ENCODE data around the gene GSDME.
A peak's percentile ranks its signal among the peaks of the same experiment; 100 is the strongest.
"Not testable (repeated sequence)": the region's sequence is repeated elsewhere in the genome, so short reads cannot be mapped to it uniquely, and the experiment has no call there.

The GSDME gene

DNA sequence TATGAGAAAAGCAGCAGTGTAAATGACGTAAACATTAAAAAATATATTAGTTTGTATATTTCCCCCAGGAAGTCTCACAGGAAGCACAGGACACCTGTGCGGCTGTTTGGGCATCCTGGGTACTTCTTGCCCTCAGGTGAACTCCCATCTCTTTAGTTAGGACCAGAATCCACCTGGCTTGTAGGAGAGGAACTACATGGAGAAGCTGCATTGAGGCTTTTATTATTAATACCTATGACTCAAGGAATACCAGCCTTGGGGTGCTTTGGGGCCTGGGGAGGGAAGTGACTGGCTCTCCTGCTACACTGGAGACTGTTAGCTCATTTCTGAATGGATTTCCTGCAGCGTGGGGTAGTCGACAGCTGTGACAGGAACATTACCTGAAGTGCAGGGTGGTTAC lies 40.0 kb upstream of the GSDME start:
- TF ChIP-seq, protein P1, sequence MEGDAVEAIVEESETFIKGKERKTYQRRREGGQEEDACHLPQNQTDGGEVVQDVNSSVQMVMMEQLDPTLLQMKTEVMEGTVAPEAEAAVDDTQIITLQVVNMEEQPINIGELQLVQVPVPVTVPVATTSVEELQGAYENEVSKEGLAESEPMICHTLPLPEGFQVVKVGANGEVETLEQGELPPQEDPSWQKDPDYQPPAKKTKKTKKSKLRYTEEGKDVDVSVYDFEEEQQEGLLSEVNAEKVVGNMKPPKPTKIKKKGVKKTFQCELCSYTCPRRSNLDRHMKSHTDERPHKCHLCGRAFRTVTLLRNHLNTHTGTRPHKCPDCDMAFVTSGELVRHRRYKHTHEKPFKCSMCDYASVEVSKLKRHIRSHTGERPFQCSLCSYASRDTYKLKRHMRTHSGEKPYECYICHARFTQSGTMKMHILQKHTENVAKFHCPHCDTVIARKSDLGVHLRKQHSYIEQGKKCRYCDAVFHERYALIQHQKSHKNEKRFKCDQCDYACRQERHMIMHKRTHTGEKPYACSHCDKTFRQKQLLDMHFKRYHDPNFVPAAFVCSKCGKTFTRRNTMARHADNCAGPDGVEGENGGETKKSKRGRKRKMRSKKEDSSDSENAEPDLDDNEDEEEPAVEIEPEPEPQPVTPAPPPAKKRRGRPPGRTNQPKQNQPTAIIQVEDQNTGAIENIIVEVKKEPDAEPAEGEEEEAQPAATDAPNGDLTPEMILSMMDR (IDR thresholded peaks at IDR 0.05; ENCODE audit: borderline replicate concordance, insufficient read depth, low read depth, low read length), result no peak

DNA sequence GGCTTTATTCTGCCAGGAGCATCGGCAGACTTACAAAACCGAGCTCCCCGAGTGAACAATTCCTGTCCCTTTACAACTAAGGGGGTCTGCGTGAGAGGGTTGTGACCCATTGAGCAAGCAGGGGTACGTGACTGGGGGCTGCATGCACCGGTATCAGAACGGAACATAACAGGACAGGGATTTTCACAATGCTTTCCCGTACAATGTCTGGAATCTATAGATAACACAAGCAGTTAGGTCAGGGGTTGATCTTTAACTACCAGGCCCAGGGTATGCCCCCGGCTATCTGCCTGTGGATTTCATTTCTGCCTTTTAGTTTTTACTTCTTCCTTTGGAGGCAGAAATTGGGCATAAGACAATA lies 38.1 kb upstream of the GSDME start:
- H3K4me3 ChIP-seq (ENCODE audit: low read depth, low read length), result no peak overlapping the region
- TF ChIP-seq, protein P1 (IDR thresholded peaks at IDR 0.05; ENCODE audit: borderline replicate concordance, insufficient read depth, low read depth, low read length), result no peak

More for the DNA sequence above, 40.0 kb upstream of the GSDME start:
- H3K4me3 ChIP-seq (ENCODE audit: low read depth, low read length), result no peak overlapping the region

GRCh38 chr7:24794751-24795406 lies 37.6 kb upstream of the GSDME start:
- not testable (repeated sequence) for H3K4me3 ChIP-seq (ENCODE audit: low read depth, low read length)

- TF ChIP-seq, protein P1 (IDR thresholded peaks at IDR 0.05; ENCODE audit: borderline replicate concordance, insufficient read depth, low read depth, low read length), result no peak
- no peak overlapping the region for H3K4me3 ChIP-seq (ENCODE audit: low read depth, low read length)
Observed at GRCh38 chr7:24793982-24794648, 36.9 kb upstream of the GSDME start.

GRCh38 chr7:24788961-24789576 lies 31.8 kb upstream of the GSDME start:
- TF ChIP-seq, protein P1 (IDR thresholded peaks at IDR 0.05; ENCODE audit: borderline replicate concordance, insufficient read depth, low read depth, low read length), result no peak
- no peak overlapping the region for H3K4me3 ChIP-seq (ENCODE audit: low read depth, low read length)

- TF ChIP-seq, protein P1 (IDR thresholded peaks at IDR 0.05; ENCODE audit: borderline replicate concordance, insufficient read depth, low read depth, low read length), result peak; percentile 41; the same call in 1 of the 2 replicates
- no peak overlapping the region for H3K4me3 ChIP-seq (ENCODE audit: low read depth, low read length)
Observed at GRCh38 chr7:24788075-24788474, 30.8 kb upstream of the GSDME start.

GRCh38 chr7:24786941-24787340 lies 29.7 kb upstream of the GSDME start:
- TF ChIP-seq, protein P1 (IDR thresholded peaks at IDR 0.05; ENCODE audit: borderline replicate concordance, insufficient read depth, low read depth, low read length), result no peak
- no peak overlapping the region for H3K4me3 ChIP-seq (ENCODE audit: low read depth, low read length)
